ENCODE data around the gene F2RL1. TPM values are rescaled to one million over a fixed set of nuclear protein-coding genes. Genes with fewer than 3 reads are reported as not detected.

F2RL1 gene
- polyA plus RNA-seq, 1 donor from 2014 or later: 0.12 TPM

GRCh38 chr5:76799588-76799987 is 19.2 kb upstream of the F2RL1 start:
- H3K9ac ChIP-seq (ENCODE audit: low read length): no peak overlapping the region
- no peak overlapping the region for H2AFZ ChIP-seq (ENCODE audit: low read depth, low read length)
- no peak overlapping the region for H3K4me2 ChIP-seq (ENCODE audit: low read length)
- H3K79me2 ChIP-seq (replicated peaks; ENCODE audit: insufficient read depth, low read length): no peaks in the 10 kb centered on the region
- no peaks in the 10 kb centered on the region for H4K20me1 ChIP-seq (ENCODE audit: insufficient read depth)
- no peak overlapping the region for H3K27ac ChIP-seq (ENCODE audit: low read length)
- H3K4me3 ChIP-seq (ENCODE audit: low read length): no peak overlapping the region
- TF ChIP-seq TAF1 (IDR thresholded peaks at IDR 0.05; ENCODE audit: low read depth) (no peak), REST (IDR thresholded peaks at IDR 0.05; ENCODE audit: borderline replicate concordance) (no peak), POLR2AphosphoS5 (IDR thresholded peaks at IDR 0.05) (no peak), SMC3 (conservative IDR thresholded peaks at IDR 0.05; ENCODE audit: poor library complexity) (no peak), EZH2 (IDR thresholded peaks at IDR 0.05; ENCODE audit: borderline replicate concordance, insufficient read depth, low read length, poor library complexity, severe bottlenecking) (no peak), CTCF (IDR thresholded peaks at IDR 0.05; ENCODE audit: poor library complexity, severe bottlenecking) (no peak), EP300 (conservative IDR thresholded peaks at IDR 0.05; ENCODE audit: poor library complexity, severe bottlenecking) (no peak), MXI1 (conservative IDR thresholded peaks at IDR 0.05; ENCODE audit: poor library complexity, severe bottlenecking) (no peak), RAD21 (conservative IDR thresholded peaks at IDR 0.05) (no peak)
- H3K9me2 ChIP-seq (ENCODE audit: insufficient read depth, low read length): no peaks in the 10 kb centered on the region
- H3K9me3 ChIP-seq (ENCODE audit: low read length): no peaks in the 10 kb centered on the region
- H3F3A ChIP-seq (ENCODE audit: insufficient read depth, low read length, poor library complexity, severe bottlenecking): no peaks in the 10 kb centered on the region
- no peaks in the 10 kb centered on the region for H3K27me3 ChIP-seq (ENCODE audit: insufficient read depth, low read depth, low read length)
- no peaks in the 10 kb centered on the region for H3K36me3 ChIP-seq (ENCODE audit: insufficient read depth, low read length)

- Histone ChIP-seq H3K9me2 (ENCODE audit: insufficient read depth, low read length) (no peaks in the 10 kb centered on the region), H2AFZ (ENCODE audit: low read depth, low read length) (no peak overlapping the region), H3K27me3 (ENCODE audit: insufficient read depth, low read depth, low read length) (no peaks in the 10 kb centered on the region), H3K27ac (ENCODE audit: low read length) (no peak overlapping the region), H3K4me3 (ENCODE audit: low read length) (no peak overlapping the region), H3K4me2 (ENCODE audit: low read length) (no peak overlapping the region), H4K20me1 (ENCODE audit: insufficient read depth) (no peaks in the 10 kb centered on the region), H3K9ac (ENCODE audit: low read length) (no peak overlapping the region), H3K9me3 (ENCODE audit: low read length) (no peaks in the 10 kb centered on the region), H3F3A (ENCODE audit: insufficient read depth, low read length, poor library complexity, severe bottlenecking) (no peaks in the 10 kb centered on the region), H3K36me3 (ENCODE audit: insufficient read depth, low read length) (no peaks in the 10 kb centered on the region), H3K79me2 (replicated peaks; ENCODE audit: insufficient read depth, low read length) (no peaks in the 10 kb centered on the region)
- TF ChIP-seq CTCF (IDR thresholded peaks at IDR 0.05; ENCODE audit: poor library complexity, severe bottlenecking) (no peak), EZH2 (IDR thresholded peaks at IDR 0.05; ENCODE audit: borderline replicate concordance, insufficient read depth, low read length, poor library complexity, severe bottlenecking) (no peak), SMC3 (conservative IDR thresholded peaks at IDR 0.05; ENCODE audit: poor library complexity) (no peak), REST (IDR thresholded peaks at IDR 0.05; ENCODE audit: borderline replicate concordance) (no peak), TAF1 (IDR thresholded peaks at IDR 0.05; ENCODE audit: low read depth) (no peak), RAD21 (conservative IDR thresholded peaks at IDR 0.05) (no peak), MXI1 (conservative IDR thresholded peaks at IDR 0.05; ENCODE audit: poor library complexity, severe bottlenecking) (no peak), POLR2AphosphoS5 (IDR thresholded peaks at IDR 0.05) (no peak), EP300 (conservative IDR thresholded peaks at IDR 0.05; ENCODE audit: poor library complexity, severe bottlenecking) (no peak)
Measured at GRCh38 chr5:76800579-76800978, 18.3 kb upstream of the F2RL1 start.

Measured in neural cell (in vitro differentiated cells).